ENCODE data around the gene KATNIP. TPM values are rescaled to one million over a fixed set of nuclear protein-coding genes. Genes with fewer than 3 reads are reported as not detected.

KATNIP gene
- total and polyA plus RNA-seq, 9 of the 15 experiments (the other 6 are each of a cell fraction or from before 2014, with no cell fraction given), result 1.7 to 13.2 (median 8.0) TPM

GRCh38 chr16:27514806-27515205 lies 35.1 kb upstream of the KATNIP start:
- no peak overlapping the region for H3K27ac ChIP-seq (ENCODE audit: extremely low read depth, low read depth, low read length)
- in situ Hi-C loops (cut with MboI) (no loop called here), intact Hi-C loops (cut with micrococcal nuclease) (no loop called here)
- FAIRE-seq, result no peak
- ATAC-seq, result no peak
- H3K4me2 ChIP-seq (ENCODE audit: insufficient read depth, low read length), result no peak overlapping the region
- no peak overlapping the region for H2AFZ ChIP-seq (ENCODE audit: low read depth, low read length)
- H3K4me1 ChIP-seq (replicated peaks in 1 of 2; ENCODE audit: control insufficient read depth in 2 of 2, insufficient read depth in 2 of 2, low read length in 2 of 2), result no peaks in the 10 kb centered on the region
- no TSS peak for BruUV-seq (replicated peaks)
- no peak for TF ChIP-seq ZNF274 (IDR thresholded peaks at IDR 0.05; ENCODE audit: borderline replicate concordance, low read depth, low read length)
- no peak for TF ChIP-seq KDM4B (IDR thresholded peaks at IDR 0.05; ENCODE audit: borderline replicate concordance in 2 of 2, low read depth in 1 of 2)
- no peak for TF ChIP-seq MYNN (IDR thresholded peaks at IDR 0.05)
- TF ChIP-seq MYNN (CRISPR knock-in tag; IDR thresholded peaks at IDR 0.05), result no peak
- TF ChIP-seq ZNF740 (CRISPR knock-in tag; IDR thresholded peaks at IDR 0.05), result no peak
- no peak for TF ChIP-seq ZNF740 (tag; IDR thresholded peaks at IDR 0.05)
- no peak for TF ChIP-seq NRF1 (conservative IDR thresholded peaks at IDR 0.05 in 1 of 2, IDR thresholded peaks at IDR 0.05 in 1 of 2)
- TF ChIP-seq CCAR2 (IDR thresholded peaks at IDR 0.05; ENCODE audit: low read depth, low read length), result no peak
- no peak for TF ChIP-seq NCOA6 (IDR thresholded peaks at IDR 0.05)
- no peak for TF ChIP-seq ILK (tag; IDR thresholded peaks at IDR 0.05; ENCODE audit: borderline replicate concordance, low read depth)
- TF ChIP-seq RFX7 (CRISPR knock-in tag; IDR thresholded peaks at IDR 0.05), result no peak
- no peaks in the 10 kb centered on the region for H3K27me3 ChIP-seq (ENCODE audit: control insufficient read depth in 2 of 2, insufficient read depth in 2 of 2, low read length in 2 of 2)
- peaks cover 55% of the 10 kb centered on the region; the same call in 2 of the 3 replicates for H3K36me3 ChIP-seq (ENCODE audit: control insufficient read depth, insufficient read depth, low read length)
- no peak overlapping the region for H3K4me3 ChIP-seq
- no peak for DNase-seq (ENCODE audit: extremely low read depth in 1 of 4, low spot score in 3 of 4)
- CTCF ChIA-PET (ENCODE audit: low intra/inter-chr PET ratio), result no interaction called here
- peaks cover 10% of the 10 kb centered on the region; the same call in 1 of the 2 replicates for H4K20me1 ChIP-seq (replicated peaks; ENCODE audit: control insufficient read depth, insufficient read depth, low read length)
- POLR2A ChIA-PET, result interaction anchor here (0.7 kb wide), 1 partner anchor 65 kb away, joined by 4 read pairs; no protein-coding TSS in a partner anchor
- no peaks in the 10 kb centered on the region for H3K9me1 ChIP-seq (ENCODE audit: control insufficient read depth, insufficient read depth, low read length)
- WGBS (ENCODE audit: insufficient coverage, low coverage, missing lambda C conversion rate), result 75% methylated on average over 8 of the region's 12 CpGs
- no peak overlapping the region for H3K9ac ChIP-seq (ENCODE audit: insufficient read depth in 1 of 2, low read depth in 2 of 2, low read length in 2 of 2)
- H3K79me2 ChIP-seq (ENCODE audit: control insufficient read depth, insufficient read depth, low read length), result no peaks in the 10 kb centered on the region
- no peaks in the 10 kb centered on the region for H3K9me3 ChIP-seq (replicated peaks; ENCODE audit: control insufficient read depth, insufficient read depth, low read depth, low read length)

All from K562 (cell line).